NCI-H748 (cell line): ENCODE measurements around the gene BHLHA9.
"Not testable (repeated sequence)": the region's sequence is repeated elsewhere in the genome, so short reads cannot be mapped to it uniquely, and the experiment has no call there.

Experiments
- DNase-seq: peaks from one replicate; lab custom pipeline; 2025; ENCODE audit not compliant: unreplicated experiment; lab: John Stamatoyannopoulos, UW

BHLHA9 gene

GRCh38 chr17:1298606-1299005 lies 28.4 kb downstream of the BHLHA9 start:
- DNase-seq: no peak

DNA sequence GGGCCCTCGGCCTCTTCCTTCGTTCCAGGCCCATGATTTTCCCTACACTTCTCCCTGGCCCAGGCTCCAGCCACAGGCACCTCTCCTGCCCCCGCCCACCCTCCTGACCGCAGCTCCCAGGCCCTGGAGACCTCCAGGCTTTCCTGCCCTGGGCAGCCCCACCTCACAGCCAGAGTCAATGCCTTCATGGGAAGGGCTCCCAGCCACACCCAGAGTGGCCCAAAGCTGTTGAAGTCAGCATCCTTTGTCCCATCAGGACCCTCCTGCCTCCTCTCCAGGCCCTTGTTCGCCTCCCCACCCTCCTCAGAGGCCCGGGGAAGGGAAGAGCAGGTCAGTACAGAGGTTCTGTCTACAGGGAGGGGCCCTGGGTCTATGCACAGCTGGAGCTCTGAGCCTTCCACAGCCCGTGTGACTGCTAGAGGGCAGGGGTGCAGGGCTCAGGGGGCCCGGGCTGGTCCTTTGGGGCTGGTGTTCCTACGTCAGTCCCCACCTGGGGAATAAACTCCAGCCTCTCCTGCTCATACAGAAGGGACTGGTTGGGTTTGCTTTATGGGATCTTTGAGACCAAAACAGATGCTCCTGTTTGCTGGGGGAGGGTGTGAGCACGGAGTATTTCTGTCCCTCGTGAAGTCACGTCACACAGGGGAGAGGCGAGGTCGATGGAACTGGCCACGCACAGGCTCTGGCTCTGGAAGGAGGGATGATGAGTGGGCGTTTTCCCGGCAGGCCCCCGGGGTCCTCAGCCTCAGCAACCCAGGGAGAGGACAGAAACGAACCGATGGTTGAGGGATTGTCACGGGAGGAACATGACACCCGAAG lies 29.5 kb downstream of the BHLHA9 start:
- DNase-seq: no peak

DNA sequence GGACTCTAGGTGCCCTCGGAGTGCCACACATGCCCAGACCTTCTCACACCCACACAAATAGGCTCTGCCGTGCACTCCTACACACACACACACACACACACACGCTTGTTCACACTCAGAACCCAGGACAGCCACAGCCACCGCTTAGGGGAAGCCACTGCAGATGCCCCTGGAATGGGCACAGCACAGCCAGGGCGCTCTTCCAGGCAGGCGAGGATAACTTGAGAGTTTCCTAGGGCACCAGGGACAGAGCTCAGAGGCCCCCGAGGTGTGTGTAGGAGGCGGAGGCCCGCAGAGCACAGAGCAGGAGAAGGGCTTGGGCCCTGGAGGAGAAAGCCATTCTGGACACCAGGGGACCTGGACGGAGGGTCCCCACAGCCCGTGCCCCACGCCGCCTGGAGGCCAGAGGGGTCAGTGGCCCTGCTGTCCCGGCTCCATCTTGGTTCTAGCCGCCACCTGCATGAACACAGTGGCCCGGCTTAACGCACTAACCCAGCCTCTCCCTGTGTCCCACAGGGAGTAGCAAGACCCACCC lies 30.2 kb downstream of the BHLHA9 start:
- no peak for DNase-seq

DNA sequence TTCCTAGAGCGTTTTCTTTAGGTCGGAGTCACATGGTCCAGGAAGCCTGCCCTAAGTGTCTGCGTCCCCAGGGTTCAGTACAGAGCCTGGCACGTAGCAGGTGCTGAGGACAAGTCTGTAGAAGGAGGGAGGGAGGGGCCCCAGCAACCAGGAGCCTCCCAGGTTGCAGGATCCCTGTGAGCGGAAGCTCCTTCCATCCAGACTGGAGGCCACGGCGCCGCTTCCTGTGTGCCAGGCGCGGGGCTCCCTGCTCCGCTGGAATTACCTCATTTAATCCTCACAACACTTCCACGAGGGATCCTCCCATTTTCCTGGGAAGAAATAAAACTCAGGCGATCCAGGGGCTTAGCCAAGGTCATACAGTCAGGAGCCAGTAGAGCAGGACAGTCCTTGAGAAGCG lies 31.3 kb downstream of the BHLHA9 start:
- DNase-seq: no peak

- DNase-seq: no peak
Measured at GRCh38 chr17:1302761-1303160, 32.5 kb downstream of the BHLHA9 start.

DNA sequence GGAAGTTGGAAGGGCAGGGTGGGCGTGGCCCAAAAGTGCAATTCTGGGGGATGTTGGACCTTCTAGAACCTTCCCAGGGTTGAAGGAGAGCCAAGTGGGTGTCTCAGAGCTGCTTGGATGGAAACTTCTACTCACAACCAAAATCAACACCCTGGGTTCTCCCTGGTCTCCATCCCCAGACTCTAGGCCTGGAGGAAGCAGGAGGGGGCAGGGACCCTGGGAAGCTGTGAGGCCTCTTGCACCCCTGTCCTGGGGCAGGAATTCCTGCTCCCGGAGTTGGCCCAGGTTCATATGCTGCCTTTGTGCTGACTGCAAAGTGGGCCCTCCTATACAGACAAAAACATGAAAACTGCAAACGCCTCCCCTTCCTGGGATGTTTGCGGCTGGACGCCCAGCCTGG lies 34.3 kb downstream of the BHLHA9 start:
- no peak for DNase-seq

DNA sequence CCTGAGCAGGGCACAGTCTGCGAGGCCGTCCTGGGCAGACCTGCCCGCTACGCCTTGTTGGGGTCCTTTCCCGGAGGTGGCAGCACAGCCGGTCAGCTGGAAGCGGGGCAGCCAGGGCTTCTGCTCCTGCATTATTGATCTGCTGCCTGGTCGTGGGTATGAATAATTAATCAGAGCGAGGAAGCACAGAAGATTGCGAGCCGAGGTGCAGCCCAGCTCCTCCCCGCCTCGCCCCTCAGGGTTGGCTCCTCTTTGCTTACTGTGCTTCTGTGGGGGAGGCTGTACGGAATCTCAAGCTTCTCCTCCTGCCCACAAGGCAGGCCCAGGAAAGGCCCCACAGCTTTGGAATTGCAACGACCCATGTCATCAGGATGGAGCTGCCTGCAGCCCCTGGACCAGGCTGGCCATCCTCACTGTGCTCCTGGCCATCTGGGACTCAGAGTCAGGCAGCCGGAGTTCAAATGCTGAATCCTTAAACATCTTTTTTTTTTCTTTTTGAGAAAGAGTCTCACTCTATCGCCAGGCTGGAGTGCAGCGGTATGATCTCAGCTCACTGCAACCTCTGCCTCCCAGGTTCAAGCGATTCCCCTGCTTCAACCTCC lies 34.8 kb downstream of the BHLHA9 start:
- DNase-seq: no peak

- not testable (repeated sequence) for DNase-seq
Measured at GRCh38 chr17:1307829-1308228, 37.6 kb downstream of the BHLHA9 start.

DNA sequence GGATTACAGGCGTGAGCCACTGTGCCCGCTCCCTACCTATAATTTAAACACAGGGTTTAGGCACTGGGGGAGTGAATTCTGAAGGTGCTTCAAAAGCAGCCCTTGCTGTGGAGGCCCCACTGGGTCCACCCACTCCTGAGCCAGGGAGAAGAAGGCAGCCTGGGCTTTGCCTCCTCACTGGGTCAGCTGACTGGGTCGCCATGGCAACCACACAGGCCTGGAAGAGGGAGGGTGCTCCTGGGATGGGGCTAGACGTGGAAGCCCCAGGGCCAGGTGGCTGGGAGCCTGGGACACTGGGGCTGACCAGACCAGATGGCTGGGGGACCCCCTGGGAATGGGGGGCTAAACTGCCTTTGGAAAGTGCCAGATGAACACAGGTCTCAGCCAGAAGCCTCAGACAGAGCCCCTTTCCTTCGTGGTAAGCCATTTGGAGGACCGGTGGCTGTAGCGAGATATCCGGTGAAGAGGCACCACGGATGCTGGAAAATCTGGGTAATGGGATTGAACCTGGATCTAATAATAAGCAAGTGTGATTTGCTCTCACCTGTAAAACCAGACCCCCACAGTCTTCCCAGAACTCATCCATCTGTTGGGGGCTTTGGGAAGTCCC lies 42.1 kb downstream of the BHLHA9 start:
- peak; percentile 82 for DNase-seq

DNA sequence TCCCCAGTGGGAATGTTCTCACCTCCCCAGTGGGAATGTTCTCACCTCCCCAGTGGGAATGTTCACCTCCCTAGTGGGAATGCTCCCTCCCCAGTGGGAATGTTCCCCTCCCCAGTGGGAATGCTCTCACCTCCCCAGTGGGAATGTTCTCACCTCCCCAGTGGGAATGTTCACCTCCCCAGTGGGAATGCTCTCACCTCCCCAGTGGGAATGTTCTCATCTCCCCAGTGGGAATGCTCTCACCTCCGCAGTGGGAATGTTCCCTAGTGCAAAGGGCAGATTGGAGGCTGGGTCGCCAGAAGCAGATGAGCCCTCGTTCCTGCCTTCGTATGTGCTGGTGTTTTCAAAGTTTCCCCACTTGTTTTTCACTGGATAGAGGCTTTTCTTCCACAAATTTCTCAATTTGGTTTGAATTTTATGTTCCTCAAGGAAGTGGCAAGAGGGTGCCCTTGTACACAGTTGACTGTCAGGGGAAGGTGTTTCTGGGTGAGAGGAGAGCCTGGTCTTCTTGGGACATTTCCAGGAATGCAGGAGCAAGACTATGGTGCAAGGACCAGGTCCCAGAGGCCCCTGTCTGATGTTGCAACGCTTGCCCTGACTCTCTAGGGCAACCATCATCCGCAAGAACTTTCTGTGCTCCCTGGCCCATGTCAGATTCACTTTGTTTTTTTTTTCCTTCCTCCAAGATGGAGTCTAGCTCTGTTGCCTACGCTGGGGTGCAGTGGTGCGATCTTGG lies 43.2 kb downstream of the BHLHA9 start:
- DNase-seq: no peak

GRCh38 chr17:1315409-1315808 lies 45.2 kb downstream of the BHLHA9 start:
- DNase-seq: no peak

DNA sequence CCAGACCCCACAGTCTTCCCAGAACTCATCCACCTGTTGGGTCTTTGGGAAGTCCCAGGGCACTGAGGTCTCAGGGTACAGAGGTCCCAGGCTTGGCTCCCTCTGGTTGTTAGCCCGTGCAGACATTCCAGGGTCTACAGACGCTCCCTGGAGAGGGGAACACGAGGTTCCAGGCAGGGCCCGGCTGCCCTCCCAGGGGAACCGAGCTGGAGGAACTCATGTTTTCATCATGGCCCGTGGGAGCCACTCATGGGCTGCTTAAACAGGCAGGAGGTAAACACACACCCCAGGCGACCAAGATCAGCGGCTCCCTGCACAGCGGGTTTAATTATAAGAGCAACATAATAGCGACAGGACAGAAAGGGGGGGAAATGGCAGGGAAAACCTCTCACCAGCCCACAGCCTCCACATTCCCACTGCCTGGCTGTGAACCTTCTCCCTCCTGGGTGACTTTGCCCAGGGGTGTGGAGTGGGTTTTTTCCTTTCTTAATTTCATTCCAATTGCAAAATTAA lies 45.7 kb downstream of the BHLHA9 start:
- DNase-seq: peak; percentile 89
